NAMALWA (cell line): Measurements from ENCODE around the gene WFDC11.

Experiments used
- DNase-seq: peaks from one replicate; pipeline ENCODE4 v3.0.0-alpha.2; 2015; ENCODE audit warnings: low spot score

The WFDC11 gene

DNA sequence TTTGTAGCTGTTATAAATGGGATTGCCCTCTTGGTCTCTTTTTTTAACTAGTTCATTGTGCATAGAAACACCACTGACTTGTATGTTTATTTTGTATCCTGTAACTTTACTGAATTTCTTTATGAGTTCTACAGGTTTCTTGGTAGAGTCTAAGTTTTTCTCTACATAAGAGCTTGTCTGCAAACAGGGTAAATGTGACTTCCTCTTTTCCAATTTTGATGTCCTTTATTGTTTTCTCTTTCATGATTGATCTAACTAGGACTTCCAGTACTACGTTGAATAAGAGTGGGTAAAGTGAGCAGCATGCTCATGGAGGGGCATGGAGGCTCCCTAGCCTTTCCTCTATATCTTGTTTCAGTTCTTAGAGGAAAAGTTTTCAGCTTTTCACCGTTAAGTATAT, 43.5 kb downstream of the WFDC11 start:
- no peak for DNase-seq

GRCh38 chr20:45621593-45621992, 48.4 kb downstream of the WFDC11 start:
- DNase-seq = no peak

DNA sequence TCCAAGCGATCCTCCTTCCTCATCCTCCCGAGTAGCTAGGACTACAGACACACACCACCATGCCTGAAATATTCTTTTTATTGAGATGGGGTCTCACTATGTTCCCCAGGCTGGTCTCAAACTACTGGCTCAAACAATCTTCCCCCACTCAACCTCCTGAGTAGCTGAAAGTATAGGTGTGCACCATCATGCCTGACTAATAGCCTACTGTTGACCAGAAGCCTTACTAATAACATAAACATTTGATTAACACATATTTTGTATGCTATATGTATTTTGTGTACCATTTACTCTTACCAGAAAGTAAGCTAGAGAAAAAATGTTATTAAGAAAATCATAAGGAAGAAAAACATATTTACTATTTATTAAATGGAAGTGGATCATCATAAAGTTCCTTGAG, 52.4 kb downstream of the WFDC11 start:
- DNase-seq = no peak

DNA sequence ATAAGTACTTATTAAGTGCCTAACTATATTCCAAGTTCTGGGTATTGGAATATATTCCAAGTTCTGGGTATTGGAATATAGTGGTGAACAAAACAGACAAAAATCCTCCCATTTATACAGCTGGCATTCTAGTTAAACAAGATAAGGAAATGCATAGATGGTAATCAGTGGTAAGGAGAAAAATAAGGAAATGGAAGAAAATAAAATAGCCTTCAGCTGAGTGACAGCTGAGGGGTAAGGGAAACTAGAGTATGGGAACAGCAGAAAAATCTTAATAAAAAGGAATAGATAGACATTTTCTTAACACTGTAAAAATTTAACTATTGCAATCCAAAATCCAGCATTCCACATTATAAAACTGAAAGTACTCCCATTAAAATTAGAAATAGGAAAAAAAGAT, 57.7 kb downstream of the WFDC11 start:
- no peak for DNase-seq

GRCh38 chr20:45611054-45611453, 59.0 kb downstream of the WFDC11 start:
- no peak for DNase-seq

GRCh38 chr20:45607810-45608209, 62.2 kb downstream of the WFDC11 start:
- DNase-seq = no peak
